ENCODE measurements around the gene GALNT18. TPM values are rescaled to one million over a fixed set of nuclear protein-coding genes. Genes with fewer than 3 reads are reported as not detected.

GALNT18 gene
- total and polyA plus RNA-seq, 2 experiments from 2014 or later: 4.3 to 10.8 TPM

DNA sequence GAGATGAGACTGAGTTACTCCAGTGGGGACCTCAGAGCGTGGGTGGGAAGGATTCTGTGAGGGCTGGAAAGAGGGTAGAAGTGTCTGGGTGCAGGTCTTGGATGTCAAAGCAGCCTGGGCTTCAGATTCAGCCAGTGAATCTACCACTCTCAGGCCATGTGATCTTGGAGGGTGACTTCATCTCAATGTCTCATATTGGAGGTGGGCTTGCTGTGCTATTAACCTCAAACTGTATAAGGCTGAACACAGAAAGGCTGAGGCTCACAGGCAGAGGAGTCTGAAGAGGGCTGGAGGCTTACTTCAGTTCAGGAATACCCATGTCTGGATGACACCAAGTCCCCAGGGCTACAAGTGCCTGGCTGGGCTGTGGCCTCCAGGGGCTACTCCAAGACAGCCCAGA is 332.1 kb downstream of the GALNT18 start:
- no peak overlapping the region for H3K4me2 ChIP-seq
- no peak for TF ChIP-seq ZNF331 (CRISPR knock-in tag; IDR thresholded peaks at IDR 0.05; ENCODE audit: low read depth)
- TF ChIP-seq CREB1 (CRISPR knock-in tag; IDR thresholded peaks at IDR 0.05; ENCODE audit: low read depth): no peak
- TF ChIP-seq EZH2phosphoT487 (IDR thresholded peaks at IDR 0.05; ENCODE audit: unreplicated experiment): no peak
- TF ChIP-seq, protein P1, sequence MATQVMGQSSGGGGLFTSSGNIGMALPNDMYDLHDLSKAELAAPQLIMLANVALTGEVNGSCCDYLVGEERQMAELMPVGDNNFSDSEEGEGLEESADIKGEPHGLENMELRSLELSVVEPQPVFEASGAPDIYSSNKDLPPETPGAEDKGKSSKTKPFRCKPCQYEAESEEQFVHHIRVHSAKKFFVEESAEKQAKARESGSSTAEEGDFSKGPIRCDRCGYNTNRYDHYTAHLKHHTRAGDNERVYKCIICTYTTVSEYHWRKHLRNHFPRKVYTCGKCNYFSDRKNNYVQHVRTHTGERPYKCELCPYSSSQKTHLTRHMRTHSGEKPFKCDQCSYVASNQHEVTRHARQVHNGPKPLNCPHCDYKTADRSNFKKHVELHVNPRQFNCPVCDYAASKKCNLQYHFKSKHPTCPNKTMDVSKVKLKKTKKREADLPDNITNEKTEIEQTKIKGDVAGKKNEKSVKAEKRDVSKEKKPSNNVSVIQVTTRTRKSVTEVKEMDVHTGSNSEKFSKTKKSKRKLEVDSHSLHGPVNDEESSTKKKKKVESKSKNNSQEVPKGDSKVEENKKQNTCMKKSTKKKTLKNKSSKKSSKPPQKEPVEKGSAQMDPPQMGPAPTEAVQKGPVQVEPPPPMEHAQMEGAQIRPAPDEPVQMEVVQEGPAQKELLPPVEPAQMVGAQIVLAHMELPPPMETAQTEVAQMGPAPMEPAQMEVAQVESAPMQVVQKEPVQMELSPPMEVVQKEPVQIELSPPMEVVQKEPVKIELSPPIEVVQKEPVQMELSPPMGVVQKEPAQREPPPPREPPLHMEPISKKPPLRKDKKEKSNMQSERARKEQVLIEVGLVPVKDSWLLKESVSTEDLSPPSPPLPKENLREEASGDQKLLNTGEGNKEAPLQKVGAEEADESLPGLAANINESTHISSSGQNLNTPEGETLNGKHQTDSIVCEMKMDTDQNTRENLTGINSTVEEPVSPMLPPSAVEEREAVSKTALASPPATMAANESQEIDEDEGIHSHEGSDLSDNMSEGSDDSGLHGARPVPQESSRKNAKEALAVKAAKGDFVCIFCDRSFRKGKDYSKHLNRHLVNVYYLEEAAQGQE (IDR thresholded peaks at IDR 0.05; ENCODE audit: unreplicated experiment): no peak
- TF ChIP-seq, protein P2, sequence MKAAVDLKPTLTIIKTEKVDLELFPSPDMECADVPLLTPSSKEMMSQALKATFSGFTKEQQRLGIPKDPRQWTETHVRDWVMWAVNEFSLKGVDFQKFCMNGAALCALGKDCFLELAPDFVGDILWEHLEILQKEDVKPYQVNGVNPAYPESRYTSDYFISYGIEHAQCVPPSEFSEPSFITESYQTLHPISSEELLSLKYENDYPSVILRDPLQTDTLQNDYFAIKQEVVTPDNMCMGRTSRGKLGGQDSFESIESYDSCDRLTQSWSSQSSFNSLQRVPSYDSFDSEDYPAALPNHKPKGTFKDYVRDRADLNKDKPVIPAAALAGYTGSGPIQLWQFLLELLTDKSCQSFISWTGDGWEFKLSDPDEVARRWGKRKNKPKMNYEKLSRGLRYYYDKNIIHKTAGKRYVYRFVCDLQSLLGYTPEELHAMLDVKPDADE (IDR thresholded peaks at IDR 0.05): no peak
- no peak for TF ChIP-seq ZNF114 (CRISPR knock-in tag; IDR thresholded peaks at IDR 0.05)
- no peak for TF ChIP-seq ZNF462 (CRISPR knock-in tag; IDR thresholded peaks at IDR 0.05)
- TF ChIP-seq STAT1 (IDR thresholded peaks at IDR 0.05; ENCODE audit: unreplicated experiment): no peak
- no peak for TF ChIP-seq NANOG (IDR thresholded peaks at IDR 0.05; ENCODE audit: borderline replicate concordance)
- TF ChIP-seq POLR2AphosphoS5 (IDR thresholded peaks at IDR 0.05; ENCODE audit: low read depth): no peak
- TF ChIP-seq JUNB (IDR thresholded peaks at IDR 0.05; ENCODE audit: unreplicated experiment): no peak
- no peak for TF ChIP-seq CTCF (conservative IDR thresholded peaks at IDR 0.05; ENCODE audit: low read depth in 2 of 2)
- no peak for TF ChIP-seq EZH2 (IDR thresholded peaks at IDR 0.05; ENCODE audit: low read depth, unreplicated experiment)
- H3F3A ChIP-seq (replicated peaks; ENCODE audit: low read depth): no peaks in the 10 kb centered on the region
- H2AFZ ChIP-seq: no peak overlapping the region
- no peaks in the 10 kb centered on the region for H4K20me1 ChIP-seq (replicated peaks; ENCODE audit: insufficient read depth)
- H3K27ac ChIP-seq (ENCODE audit: low read depth): no peak overlapping the region
- no peaks in the 10 kb centered on the region for H3K4me1 ChIP-seq (ENCODE audit: insufficient read depth)
- no peak overlapping the region for H3K4me3 ChIP-seq
- no peaks in the 10 kb centered on the region for H3K9me2 ChIP-seq (ENCODE audit: insufficient read depth)
- H3K4me3 Mint-ChIP-seq: no peak overlapping the region
- peaks cover 2% of the 10 kb centered on the region; the same call in 2 of the 3 replicates for H3K4me1 Mint-ChIP-seq
- no peaks in the 10 kb centered on the region for H3K36me3 ChIP-seq (ENCODE audit: insufficient read depth)
- DNase-seq (ENCODE audit: low spot score) (no peak), ATAC-seq (no peak)
- H3K79me2 ChIP-seq (replicated peaks; ENCODE audit: insufficient read depth): no peaks in the 10 kb centered on the region
- H3K27ac Mint-ChIP-seq: peak overlapping the region; percentile 34; the same call in 1 of the 2 replicates
- no peaks in the 10 kb centered on the region for H3K27me3 ChIP-seq (ENCODE audit: insufficient read depth)
- H3K27me3 Mint-ChIP-seq (ENCODE audit: insufficient read depth, low read depth, poor library complexity): peaks cover 2% of the 10 kb centered on the region
- no peaks in the 10 kb centered on the region for H3K9me3 Mint-ChIP-seq
- no peaks in the 10 kb centered on the region; the same call in 2 of the 3 replicates for H3K36me3 Mint-ChIP-seq (ENCODE audit: low read depth)
